Naive thymus-derived CD8-positive, alpha-beta T cell (primary cell): ENCODE results near the gene TMEM139. TPM values are rescaled to one million over a fixed set of nuclear protein-coding genes. Genes with fewer than 3 reads are reported as not detected.

ENCODE experiments used
- ATAC-seq, 2 donors: fragments of 150-1000 bp; cut with Tn5 transposase in 1 of 2; sonication (Bioruptor Pico), chemical (Tn5 transposase) in 1 of 2; 1 replicate in 1 of 2; 2 replicates in 1 of 2; pipeline ENCODE4 v1.10.0; 2021; ENCODE audit warnings: mild to moderate bottlenecking in 2 of 2, moderate library complexity in 2 of 2
- POLR2A ChIA-PET: fragments of 350-600 bp; sonication (Branson Sonifier 250); formaldehyde crosslinking; loops from one replicate; lab custom pipeline; 2021; ENCODE audit warnings: antibody characterized with exemption; lab: Charles Lee
- DNase-seq, 10 donors: peaks; one replicate each; pipeline versions ENCODE4 v3.0.0 to v3.0.0-alpha.2; 2020 to 2022
- H3K27ac Mint-ChIP-seq, 10 donors: one replicate each; pipeline ENCODE4 v1.8.0; 2020 to 2022; ENCODE audit warnings: mild to moderate bottlenecking in 10 of 10, mixed read lengths in 10 of 10, moderate library complexity in 4 of 10, inconsistent platforms in 1 of 10
- H3K27me3 Mint-ChIP-seq, 5 donors: one replicate each; pipeline ENCODE4 v1.8.0; 2021 to 2022; ENCODE audit warnings: mixed read lengths in 5 of 5
- H3K36me3 Mint-ChIP-seq, 3 donors: one replicate each; pipeline ENCODE4 v1.8.0; 2020 to 2022; ENCODE audit warnings: mixed read lengths in 3 of 3, mild to moderate bottlenecking in 2 of 3, inconsistent platforms in 1 of 3
- H3K4me1 Mint-ChIP-seq, 4 donors: one replicate each; pipeline ENCODE4 v1.8.0; 2021 to 2022; ENCODE audit warnings: mixed read lengths in 4 of 4
- H3K4me3 Mint-ChIP-seq, 10 donors: one replicate each; pipeline ENCODE4 v1.8.0; 2020 to 2022; ENCODE audit warnings: mild to moderate bottlenecking in 10 of 10, mixed read lengths in 10 of 10, moderate library complexity in 6 of 10, inconsistent platforms in 1 of 10
- H3K9me3 Mint-ChIP-seq, 9 donors: one replicate each; pipeline ENCODE4 v1.8.0; 2020 to 2022; ENCODE audit warnings: mixed read lengths in 9 of 9, mild to moderate bottlenecking in 3 of 9, inconsistent platforms in 1 of 9, moderate library complexity in 1 of 9
- polyA plus RNA-seq, 3 donors: library from polyadenylated mRNA; unstranded; fragments of 300-500 nt; fragmentation: Illumina TruSeq; gene quantifications; one replicate each; pipeline ENCODE4 v1.2.3, GENCODE V29; 2021
- total RNA-seq, 8 experiments: library from RNA in 2 of 8; stranded (reverse) in 2 of 8; gene quantifications; one replicate each; pipeline ENCODE4 v1.2.3 and lab custom pipeline; 2021 to 2026

Gene TMEM139
- total and polyA plus RNA-seq, 5 experiments from 2014 or later, result 0.29 to 1.2 (median 0.60) TPM; not detected in 2

- Mint-ChIP-seq H3K4me1 (peaks cover 8 to 14% (median 11%) of the 10 kb centered on the region in 4 donors), H3K9me3 (no peaks in the 10 kb centered on the region), H3K27me3 (peaks cover 0 to 5% (median 0%) of the 10 kb centered on the region in 5 donors), H3K4me3 (no peak overlapping the region), H3K27ac (peak overlapping the region in 1 of 10 donors; percentile 15), H3K36me3 (no peaks in the 10 kb centered on the region)
- no peak for DNase-seq
- ATAC-seq, result no peak
- POLR2A ChIA-PET, result interaction anchor here (0.7 kb wide), 1 partner anchor 89 kb away, joined by 3 read pairs; no protein-coding TSS in a partner anchor
These were observed 43.1 kb downstream of the TMEM139 start for GRCh38 chr7:143327903-143328302.

GRCh38 chr7:143329471-143330170 lies 44.9 kb downstream of the TMEM139 start:
- no peak for ATAC-seq
- Mint-ChIP-seq H3K36me3 (no peaks in the 10 kb centered on the region), H3K4me3 (no peak overlapping the region), H3K4me1 (peaks cover 8 to 14% (median 11%) of the 10 kb centered on the region in 4 donors), H3K27ac (no peak overlapping the region), H3K9me3 (no peaks in the 10 kb centered on the region), H3K27me3 (peaks cover 0 to under 1% (median 0%) of the 10 kb centered on the region in 5 donors)
- POLR2A ChIA-PET, result no interaction called here
- DNase-seq, result no peak

- Mint-ChIP-seq H3K27me3 (peaks cover 0 to 5% (median 0%) of the 10 kb centered on the region in 5 donors), H3K4me1 (peaks cover 0 to 5% (median under 1%) of the 10 kb centered on the region in 4 donors), H3K36me3 (no peaks in the 10 kb centered on the region), H3K27ac (no peak overlapping the region), H3K4me3 (no peak overlapping the region), H3K9me3 (no peaks in the 10 kb centered on the region)
- DNase-seq (no peak), ATAC-seq (no peak)
- POLR2A ChIA-PET, result interaction anchor here (0.6 kb wide), 1 partner anchor 49 kb away, joined by 4 read pairs; no protein-coding TSS in a partner anchor
These were observed 46.5 kb downstream of the TMEM139 start for GRCh38 chr7:143331179-143331801.

GRCh38 chr7:143334244-143334643 lies 49.5 kb downstream of the TMEM139 start:
- no peaks in the 10 kb centered on the region for H3K36me3 Mint-ChIP-seq
- POLR2A ChIA-PET, result no interaction called here

GRCh38 chr7:143337216-143337615 lies 52.5 kb downstream of the TMEM139 start:
- Mint-ChIP-seq H3K4me1 (peaks cover 0 to 6% (median 0%) of the 10 kb centered on the region in 4 donors), H3K9me3 (no peaks in the 10 kb centered on the region), H3K27ac (no peak overlapping the region), H3K27me3 (peaks cover 4 to 19% (median 9%) of the 10 kb centered on the region in 5 donors), H3K36me3 (no peaks in the 10 kb centered on the region), H3K4me3 (no peak overlapping the region)
- ATAC-seq, result no peak
- POLR2A ChIA-PET, result interaction anchor here (0.6 to 1.0 kb wide), 4 partner anchors 23 to 135 kb away, joined by 3 to 7 read pairs (median 4); partner anchors contain the start of gene TAS2R40
- DNase-seq, result no peak

More at GRCh38 chr7:143334244-143334643, 49.5 kb downstream of the TMEM139 start:
- Mint-ChIP-seq H3K4me3 (no peak overlapping the region), H3K27me3 (peaks cover 0 to 10% (median 4%) of the 10 kb centered on the region in 5 donors), H3K4me1 (peaks cover 0 to 6% (median 0%) of the 10 kb centered on the region in 4 donors), H3K9me3 (no peaks in the 10 kb centered on the region), H3K27ac (no peak overlapping the region)
- no peak for DNase-seq
- no peak for ATAC-seq

Other genes with a start within 250 kb of the TMEM139 start
- gene OR6V1, start 232.6 kb upstream of the TMEM139 start, total RNA-seq, result not detected
- not detected for gene OR6V1, start 232.6 kb upstream of the TMEM139 start, polyA plus RNA-seq
- not detected for gene PIP, start 152.9 kb upstream of the TMEM139 start, total RNA-seq
- gene PIP, start 152.9 kb upstream of the TMEM139 start, polyA plus RNA-seq, result not detected
- not detected for gene TAS2R39, start 101.5 kb upstream of the TMEM139 start, total RNA-seq
- not detected for gene TAS2R39, start 101.5 kb upstream of the TMEM139 start, polyA plus RNA-seq
- gene TAS2R40, start 62.9 kb upstream of the TMEM139 start, total RNA-seq, result not detected
- not detected for gene TAS2R40, start 62.9 kb upstream of the TMEM139 start, polyA plus RNA-seq
- 100 to 1,000 TPM; 278 to 283 TPM for gene GSTK1, start 21.5 kb upstream of the TMEM139 start, total RNA-seq
- gene GSTK1, start 21.5 kb upstream of the TMEM139 start, polyA plus RNA-seq, result 100 to 1,000 TPM; 310 to 355 (median 330) TPM
- gene CASP2, start 3.4 kb downstream of the TMEM139 start, total RNA-seq, result 10 to 100 TPM; 64.9 to 68.2 TPM
- 10 to 100 TPM; 12.1 to 22.0 (median 14.6) TPM for gene CASP2, start 3.4 kb downstream of the TMEM139 start, polyA plus RNA-seq
- not detected for gene CLCN1, start 31.2 kb downstream of the TMEM139 start, total RNA-seq
- not detected for gene CLCN1, start 31.2 kb downstream of the TMEM139 start, polyA plus RNA-seq
- gene FAM131B, start 77.8 kb downstream of the TMEM139 start, total RNA-seq, result 1 to 10 TPM in 1 of 2 experiments, under 1 TPM in 1; 0.78 to 1.2 TPM
- 1 to 10 TPM in 1 of 3 donors, under 1 TPM in 2; 0.44 to 1.1 (median 0.54) TPM for gene FAM131B, start 77.8 kb downstream of the TMEM139 start, polyA plus RNA-seq
- 100 to 1,000 TPM; 138 to 151 TPM for gene ZYX, start 96.4 kb downstream of the TMEM139 start, total RNA-seq
- gene ZYX, start 96.4 kb downstream of the TMEM139 start, polyA plus RNA-seq, result 100 to 1,000 TPM in 1 of 3 donors, 10 to 100 TPM in 2; 58.6 to 142 (median 82.6) TPM
- gene EPHA1, start 123.9 kb downstream of the TMEM139 start, total RNA-seq, result 10 to 100 TPM; 44.8 to 44.9 TPM
- gene EPHA1, start 123.9 kb downstream of the TMEM139 start, polyA plus RNA-seq, result 10 to 100 TPM; 10.1 to 37.1 (median 16.2) TPM
- 1 to 10 TPM in 1 of 2 experiments, under 1 TPM in 1; 0.96 to 1.0 TPM for gene TAS2R60, start 158.5 kb downstream of the TMEM139 start, total RNA-seq
- gene TAS2R60, start 158.5 kb downstream of the TMEM139 start, polyA plus RNA-seq, result under 1 TPM in 1 of 3 donors, not detected in 2; 0.23 TPM
- gene TAS2R41, start 192.9 kb downstream of the TMEM139 start, total RNA-seq, result under 1 TPM in 1 of 2 experiments, not detected in 1; 0.55 TPM
- gene TAS2R41, start 192.9 kb downstream of the TMEM139 start, polyA plus RNA-seq, result not detected